NT2/D1 (cell line): Measurements from ENCODE around the gene FAM72B.
"Not testable (repeated sequence)": the region's sequence is repeated elsewhere in the genome, so short reads cannot be mapped to it uniquely, and the experiment has no call there.

Experiments
- DNase-seq: peaks from one replicate; pipeline ENCODE4 v3.0.0-alpha.2; 2011; ENCODE audit warnings: low read depth, low spot score
- H3K27me3 ChIP-seq: 2 replicates; pipeline ENCODE4 v1.6.0; 2011; ENCODE audit warnings: mild to moderate bottlenecking; ENCODE audit not compliant: insufficient read length, insufficient read depth
- H3K36me3 ChIP-seq: 2 replicates; pipeline ENCODE4 v1.6.1; 2011; ENCODE audit warnings: mild to moderate bottlenecking, low read length, mixed read lengths; ENCODE audit not compliant: insufficient read depth, insufficient read length
- H3K4me1 ChIP-seq: 2 replicates; pipeline ENCODE4 v1.5.1; 2011; ENCODE audit not compliant: insufficient read depth, insufficient read length
- H3K4me3 ChIP-seq: 2 replicates; pipeline ENCODE4 v1.5.1; 2011; ENCODE audit warnings: low read depth; ENCODE audit not compliant: insufficient read length
- H3K9ac ChIP-seq: 2 replicates; pipeline ENCODE4 v1.6.0; 2011; ENCODE audit warnings: low read depth; ENCODE audit not compliant: insufficient read length
- H3K9me3 ChIP-seq: 2 replicates; pipeline ENCODE4 v1.5.1; 2011; ENCODE audit warnings: mild to moderate bottlenecking, low read length; ENCODE audit not compliant: insufficient read depth

FAM72B gene

DNA sequence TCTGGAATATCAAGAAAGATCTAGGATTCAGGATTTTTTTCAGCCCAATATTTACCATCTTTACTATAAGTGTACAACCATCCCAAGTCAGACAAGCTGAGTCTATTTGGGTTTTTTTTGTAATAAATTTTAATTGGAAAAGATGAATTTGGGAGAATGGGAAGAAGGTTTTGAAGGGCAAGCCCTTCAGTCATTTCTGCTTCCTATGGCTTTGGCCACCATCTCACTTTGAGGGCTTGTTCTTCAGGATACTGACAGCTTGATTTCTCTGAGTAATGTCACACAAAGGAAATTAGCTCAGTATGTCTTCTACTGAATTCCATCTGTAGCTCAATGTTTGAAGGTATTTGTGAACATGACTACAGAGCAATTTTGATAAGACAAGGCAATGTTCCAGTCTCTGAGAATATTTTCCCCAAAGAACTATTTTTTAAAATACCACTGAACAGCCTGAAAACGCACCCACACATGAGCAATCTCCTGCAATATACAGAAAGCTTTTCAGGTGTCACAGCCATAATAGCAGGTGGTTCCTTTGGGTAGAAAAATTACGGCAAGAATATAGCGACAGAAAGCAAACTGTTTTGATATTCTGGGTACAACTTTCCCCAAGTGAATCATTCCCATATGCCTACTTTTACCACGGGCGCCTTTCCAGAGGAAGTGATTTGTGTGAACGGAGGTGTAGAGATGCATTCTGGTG is 22.8 kb downstream of the FAM72B start:
- H3K9ac ChIP-seq, H3K27me3 ChIP-seq, H3K4me3 ChIP-seq, H3K36me3 ChIP-seq, H3K4me1 ChIP-seq, H3K9me3 ChIP-seq, DNase-seq: not testable (repeated sequence)

DNA sequence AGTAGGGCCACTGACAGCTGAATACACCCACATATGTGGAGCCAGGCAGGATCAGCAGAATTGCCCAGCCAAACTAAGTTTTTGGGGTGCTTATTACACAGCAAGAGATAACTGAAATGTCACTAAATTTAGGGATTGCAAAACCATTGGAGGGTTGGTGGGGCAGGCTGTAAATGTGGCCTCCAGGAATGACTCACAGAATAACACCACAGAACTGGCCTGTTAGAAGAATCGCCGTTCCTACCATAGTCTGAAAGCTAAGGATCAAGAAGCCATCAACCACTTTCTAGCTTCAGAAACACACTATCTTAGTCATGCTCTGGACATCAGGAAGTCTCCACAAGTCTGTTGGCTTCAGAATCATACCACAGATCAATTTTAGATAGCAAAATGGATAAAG is 24.0 kb downstream of the FAM72B start:
- H3K27me3 ChIP-seq, H3K4me1 ChIP-seq, H3K4me3 ChIP-seq, H3K9me3 ChIP-seq, H3K9ac ChIP-seq, DNase-seq, H3K36me3 ChIP-seq: not testable (repeated sequence)

DNA sequence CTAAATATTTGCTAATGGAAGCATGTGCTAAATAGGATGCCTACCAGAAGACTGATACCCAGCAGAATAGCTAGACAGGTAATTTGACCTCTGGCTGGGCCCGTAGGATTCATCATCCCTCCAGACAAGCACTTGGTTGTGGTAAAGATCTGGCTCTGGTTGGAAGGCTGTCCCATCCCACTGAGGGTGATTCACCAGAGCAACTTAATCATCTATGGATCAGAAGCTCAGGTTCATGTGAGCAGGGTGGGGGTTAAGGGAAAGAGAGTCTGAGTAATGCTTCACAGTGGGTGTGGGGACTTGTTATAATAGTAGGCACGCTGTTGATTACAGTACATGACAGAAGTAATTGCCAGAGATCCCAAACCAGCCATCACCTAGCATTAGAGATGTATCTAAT is 26.5 kb downstream of the FAM72B start:
- not testable (repeated sequence) for H3K9ac ChIP-seq, DNase-seq, H3K4me1 ChIP-seq, H3K36me3 ChIP-seq, H3K4me3 ChIP-seq, H3K27me3 ChIP-seq, H3K9me3 ChIP-seq

- H3K4me1 ChIP-seq, H3K36me3 ChIP-seq, DNase-seq, H3K4me3 ChIP-seq, H3K9me3 ChIP-seq, H3K27me3 ChIP-seq, H3K9ac ChIP-seq: not testable (repeated sequence)
Measured at GRCh38 chr1:121156958-121157603, 27.1 kb downstream of the FAM72B start.

DNA sequence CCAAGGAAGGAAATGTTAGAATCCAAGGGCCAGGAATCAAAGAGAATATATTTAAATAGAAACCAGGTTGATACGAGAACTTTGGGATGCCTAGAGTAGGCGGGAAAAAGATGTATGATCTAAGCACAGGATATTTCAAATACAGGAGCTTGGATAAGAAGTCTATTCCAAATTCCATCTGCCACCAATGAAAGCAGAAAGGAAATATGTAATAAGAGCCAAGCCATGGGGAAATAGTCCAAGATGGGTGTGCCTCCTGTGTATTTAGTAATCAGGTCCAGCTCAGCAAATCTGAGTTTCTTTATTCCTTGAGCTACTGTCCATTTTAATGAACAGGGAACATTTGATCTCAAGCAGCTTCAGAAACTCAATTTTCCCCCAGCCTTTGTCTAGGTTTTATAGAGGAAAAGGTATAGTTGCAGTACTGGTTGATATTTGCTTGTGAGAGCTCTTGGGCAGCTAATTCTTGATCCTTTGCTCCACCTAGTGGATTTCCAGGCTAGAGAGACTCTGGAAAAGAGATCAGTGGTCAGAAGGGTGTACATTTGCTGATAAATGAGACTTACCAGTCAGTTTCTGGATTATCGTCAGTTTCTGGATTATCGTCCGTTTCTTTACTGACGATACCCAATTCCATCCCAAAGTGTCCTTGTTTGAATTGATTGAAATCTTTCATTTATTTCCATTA is 28.3 kb downstream of the FAM72B start:
- H3K4me1 ChIP-seq, H3K9ac ChIP-seq, H3K4me3 ChIP-seq, H3K36me3 ChIP-seq, H3K27me3 ChIP-seq, H3K9me3 ChIP-seq: not testable (repeated sequence)
- DNase-seq, result peak; percentile 13

DNA sequence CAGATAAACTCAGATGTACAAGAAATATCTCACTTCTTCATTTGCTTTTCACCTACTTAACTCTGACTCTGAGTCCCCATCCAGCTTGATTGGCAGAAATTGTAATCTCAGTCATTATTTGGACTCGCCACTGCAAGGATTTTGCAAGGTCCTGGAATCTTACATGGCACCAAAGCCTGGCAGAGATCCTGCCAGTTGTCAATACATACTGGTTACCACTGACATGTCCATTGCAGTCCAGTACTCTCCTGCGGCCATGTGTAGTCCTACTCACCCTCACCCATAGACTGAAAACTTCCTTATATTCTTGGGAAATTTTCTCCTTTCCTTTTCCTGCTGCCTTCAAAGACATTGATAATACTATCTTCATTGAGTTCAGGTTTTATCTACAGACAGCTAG is 29.3 kb downstream of the FAM72B start:
- not testable (repeated sequence) for H3K4me3 ChIP-seq, H3K9me3 ChIP-seq, H3K27me3 ChIP-seq, DNase-seq, H3K9ac ChIP-seq, H3K36me3 ChIP-seq, H3K4me1 ChIP-seq

- not testable (repeated sequence) for H3K27me3 ChIP-seq, H3K4me3 ChIP-seq, H3K9me3 ChIP-seq, H3K36me3 ChIP-seq, DNase-seq, H3K4me1 ChIP-seq, H3K9ac ChIP-seq
Measured at GRCh38 chr1:121152788-121153187, 31.4 kb downstream of the FAM72B start.

DNA sequence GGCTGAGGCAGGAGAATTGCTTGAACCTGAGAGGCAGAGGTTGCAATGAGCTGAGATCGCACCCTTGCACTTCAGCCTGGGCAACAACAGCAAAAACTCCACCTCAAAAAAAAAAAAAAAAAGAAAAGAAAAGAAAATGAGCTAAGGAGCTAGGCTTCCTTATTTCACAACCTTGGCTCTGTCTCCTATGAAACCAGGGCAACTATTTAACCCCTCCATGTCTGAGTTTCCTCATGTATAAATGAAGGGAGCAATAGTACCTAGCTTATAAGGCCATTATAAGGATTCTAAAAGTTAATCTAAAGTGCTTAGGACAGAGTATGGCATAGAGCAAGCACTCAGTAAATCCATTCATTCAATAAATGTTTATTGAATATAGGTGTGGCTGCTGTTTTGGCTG is 32.8 kb downstream of the FAM72B start:
- not testable (repeated sequence) for H3K27me3 ChIP-seq, H3K9ac ChIP-seq, DNase-seq, H3K9me3 ChIP-seq, H3K4me3 ChIP-seq, H3K4me1 ChIP-seq, H3K36me3 ChIP-seq

DNA sequence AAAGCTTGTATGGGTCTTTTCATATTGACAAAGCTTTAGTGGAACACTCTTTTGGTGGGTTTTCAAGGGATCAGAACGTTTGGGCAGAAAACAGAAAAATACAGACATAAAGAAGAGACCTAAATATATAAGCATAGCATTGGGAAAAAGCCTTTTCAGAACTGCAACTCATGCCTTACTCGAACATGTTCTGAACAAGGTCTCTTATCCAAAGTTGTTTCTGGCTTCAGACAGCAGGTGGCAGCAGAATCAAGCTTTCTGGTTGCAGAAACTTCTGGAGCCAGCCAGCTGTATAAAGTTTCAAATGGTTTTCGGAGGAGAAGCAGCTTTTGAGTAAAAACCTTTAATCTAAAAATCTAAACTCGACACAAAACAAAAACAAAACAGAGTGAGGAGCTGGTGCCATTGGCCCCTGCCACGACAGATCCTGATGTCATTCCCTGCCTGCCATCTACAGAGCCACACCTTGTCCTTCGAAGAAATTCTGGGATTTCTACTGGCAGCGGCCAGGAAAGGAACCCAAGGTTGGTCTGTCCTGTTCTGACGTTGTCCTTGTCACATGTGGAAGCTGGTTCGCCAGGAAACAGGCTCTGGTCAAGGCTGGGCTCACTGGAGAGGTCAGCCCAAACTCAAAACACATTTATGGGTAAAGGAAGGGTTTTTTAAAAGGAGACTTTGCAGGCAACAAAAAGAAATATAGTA is 35.5 kb downstream of the FAM72B start:
- not testable (repeated sequence) for H3K4me1 ChIP-seq, H3K4me3 ChIP-seq

DNA sequence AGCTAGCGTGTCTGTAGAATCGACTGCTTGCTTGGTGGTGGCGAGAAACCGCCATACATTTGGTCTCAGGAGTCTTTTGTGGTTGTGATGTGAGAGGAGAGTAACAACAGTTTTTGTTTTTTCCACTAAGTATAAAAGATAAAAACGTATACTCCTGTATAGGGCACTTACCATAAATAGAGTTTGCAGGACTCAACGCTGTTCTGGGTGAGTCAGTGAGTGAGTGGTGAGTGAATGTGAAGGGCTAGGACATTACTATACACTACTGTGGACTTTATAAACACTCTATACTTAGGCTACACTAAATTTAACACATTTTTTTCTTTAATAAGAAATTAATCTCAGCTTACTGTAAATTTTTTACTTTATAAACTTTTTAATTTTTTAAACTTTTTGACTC is 43.7 kb downstream of the FAM72B start:
- H3K9ac ChIP-seq, DNase-seq, H3K4me3 ChIP-seq, H3K4me1 ChIP-seq, H3K36me3 ChIP-seq, H3K27me3 ChIP-seq, H3K9me3 ChIP-seq: not testable (repeated sequence)

More for the DNA sequence above, 35.5 kb downstream of the FAM72B start:
- H3K27me3 ChIP-seq, H3K36me3 ChIP-seq, H3K9me3 ChIP-seq, DNase-seq, H3K9ac ChIP-seq: not testable (repeated sequence)

DNA sequence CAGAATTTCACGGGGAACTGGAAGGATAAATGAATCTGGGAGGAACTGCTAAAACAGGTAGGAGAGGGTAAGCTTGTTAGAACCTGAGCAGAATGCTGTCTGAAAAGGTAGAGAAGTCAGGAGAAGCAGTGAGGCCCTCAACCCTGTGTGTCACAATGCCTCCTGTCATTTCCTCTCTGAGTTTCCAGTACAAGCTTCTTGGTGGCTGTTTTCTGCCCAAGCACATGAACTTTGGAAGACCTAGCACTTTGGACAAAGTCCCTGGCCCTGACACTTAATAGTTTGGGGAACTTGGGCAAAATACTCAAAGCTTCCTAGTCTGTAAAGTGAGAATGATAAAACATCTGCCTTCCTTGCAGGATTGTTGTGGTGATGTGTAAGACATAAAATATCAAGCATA is 52.6 kb downstream of the FAM72B start:
- H3K9ac ChIP-seq, H3K9me3 ChIP-seq, H3K4me1 ChIP-seq, H3K27me3 ChIP-seq, H3K4me3 ChIP-seq, DNase-seq, H3K36me3 ChIP-seq: not testable (repeated sequence)

- not testable (repeated sequence) for H3K27me3 ChIP-seq, H3K9ac ChIP-seq, H3K4me1 ChIP-seq, H3K9me3 ChIP-seq, H3K4me3 ChIP-seq, DNase-seq, H3K36me3 ChIP-seq
Measured at GRCh38 chr1:121118480-121118824, 65.7 kb downstream of the FAM72B start.
